Smooth muscle cell (in vitro differentiated cells): Measurements from ENCODE around the gene TRIM33. TPM values are rescaled to one million over a fixed set of nuclear protein-coding genes. Genes with fewer than 3 reads are reported as not detected.
A peak's percentile ranks its signal among the peaks of the same experiment; 100 is the strongest.

Source experiments
- DNase-seq: peaks from one replicate; lab custom pipeline; 2025; ENCODE audit not compliant: unreplicated experiment; lab: John Stamatoyannopoulos, UW
- H2AFZ ChIP-seq: fragments of 200-600 bp; sonication (generic); 2 replicates; pipeline ENCODE4 v1.6.0; 2016; ENCODE audit warnings: antibody characterized with exemption, low read depth, mild to moderate bottlenecking
- H3F3A ChIP-seq: fragments of 200-600 bp; sonication (generic); 2 replicates; pipeline ENCODE4 v1.6.0; 2017; ENCODE audit warnings: antibody characterized with exemption, low read depth
- H3K27ac ChIP-seq: fragments of 200-600 bp; sonication (generic); 2 replicates; pipeline ENCODE4 v1.5.1; 2016; ENCODE audit warnings: low read depth, mild to moderate bottlenecking
- H3K27me3 ChIP-seq: fragments of 200-600 bp; sonication (generic); 2 replicates; pipeline ENCODE4 v1.6.1; 2016; ENCODE audit warnings: low read depth, mild to moderate bottlenecking
- H3K36me3 ChIP-seq: fragments of 200-600 bp; sonication (generic); 2 replicates; pipeline ENCODE4 v1.5.1; 2016; ENCODE audit warnings: low read depth
- H3K4me1 ChIP-seq: fragments of 200-600 bp; sonication (generic); 2 replicates; pipeline ENCODE4 v1.5.1; 2016; ENCODE audit warnings: low read depth
- H3K4me2 ChIP-seq: fragments of 200-600 bp; sonication (generic); 2 replicates; pipeline ENCODE4 v1.6.0; 2016; ENCODE audit warnings: mild to moderate bottlenecking
- H3K4me3 ChIP-seq: fragments of 200-600 bp; sonication (generic); 2 replicates; pipeline ENCODE4 v1.5.1; 2016; ENCODE audit warnings: mild to moderate bottlenecking
- H3K79me2 ChIP-seq: fragments of 200-600 bp; sonication (generic); 2 replicates; pipeline ENCODE4 v1.6.0; 2016; ENCODE audit warnings: low read depth, mild to moderate bottlenecking
- H3K9ac ChIP-seq: fragments of 200-600 bp; sonication (generic); 2 replicates; pipeline ENCODE4 v1.6.0; 2016; ENCODE audit warnings: low read depth
- H3K9me3 ChIP-seq: fragments of 200-600 bp; sonication (generic); replicated peaks from 2 replicates; pipeline ENCODE4 v1.5.1; 2016; ENCODE audit warnings: low read depth
- H4K20me1 ChIP-seq: fragments of 200-600 bp; sonication (generic); 2 replicates; pipeline ENCODE4 v1.6.0; 2016; ENCODE audit warnings: low read depth
- CTCF ChIP-seq: fragments of 200-600 bp; sonication (generic); IDR thresholded peaks from 2 replicates; pipeline ENCODE4 v1.5.1; 2017; ENCODE audit warnings: borderline replicate concordance, mild to moderate bottlenecking, antibody characterized with exemption; ENCODE audit not compliant: insufficient read depth, poor library complexity, severe bottlenecking
- WGBS: methylation state at CpG from one replicate; pipeline ENCODE4 v1.1.7; 2016; ENCODE audit warnings: low lambda C conversion rate; 5-methylcytosine and 5-hydroxymethylcytosine counted together
- polyA plus RNA-seq: library from polyadenylated mRNA; unstranded; fragments of >200 nt; fragmentation: Nextera tagmentation; extraction: Ambion mirVana; gene quantifications from 2 replicates; pipeline ENCODE4 v1.2.1, GENCODE V29; 2016
- total RNA-seq: library from RNA; depleted of rRNA; stranded (reverse); fragments of >200 nt; gene quantifications from 2 replicates; pipeline ENCODE4 v1.2.3, GENCODE V29; 2014

TRIM33 gene
- total and polyA plus RNA-seq, 2 experiments from 2014 or later, result 12.0 to 30.5 TPM

- WGBS, result 72% methylated on average over 2 of the region's 2 CpGs
- TF ChIP-seq CTCF, result no peak
- Histone ChIP-seq H3K4me1 (no peaks in the 10 kb centered on the region), H3F3A (no peaks in the 10 kb centered on the region), H2AFZ (no peak overlapping the region), H3K4me3 (no peak overlapping the region), H3K36me3 (no peaks in the 10 kb centered on the region), H3K4me2 (no peak overlapping the region), H3K27me3 (no peaks in the 10 kb centered on the region), H3K27ac (no peak overlapping the region), H3K9me3 (no peaks in the 10 kb centered on the region), H3K79me2 (no peaks in the 10 kb centered on the region), H3K9ac (no peak overlapping the region), H4K20me1 (no peaks in the 10 kb centered on the region)
- no peak for DNase-seq
Observed at GRCh38 chr1:114517348-114517747, 6.3 kb upstream of the TRIM33 start.

GRCh38 chr1:114512595-114513280 lies 1.7 kb upstream of the TRIM33 start:
- Histone ChIP-seq H3F3A (no peaks in the 10 kb centered on the region), H3K4me1 (peaks cover 20% of the 10 kb centered on the region), H4K20me1 (peaks cover 28% of the 10 kb centered on the region), H3K36me3 (no peaks in the 10 kb centered on the region), H3K9ac (no peak overlapping the region), H3K4me2 (peak overlapping the region; percentile 90), H3K79me2 (peaks cover 30% of the 10 kb centered on the region), H3K4me3 (peak overlapping the region; percentile 98), H3K9me3 (no peaks in the 10 kb centered on the region), H3K27me3 (no peaks in the 10 kb centered on the region), H3K27ac (no peak overlapping the region), H2AFZ (no peak overlapping the region)
- TF ChIP-seq CTCF, result no peak
- DNase-seq, result no peak
- 87% methylated on average over 11 of the region's 11 CpGs for WGBS

- H3K9me3 ChIP-seq, result no peaks in the 10 kb centered on the region
- no peak for TF ChIP-seq CTCF
- peak overlapping the region; percentile 79 for H3K9ac ChIP-seq
- H3K4me2 ChIP-seq, result peak overlapping the region; percentile 90
- H3K27me3 ChIP-seq, result no peaks in the 10 kb centered on the region
- peak overlapping the region; percentile 98 for H3K4me3 ChIP-seq
- WGBS, result 1% methylated on average over 60 of the region's 71 CpGs
- H3F3A ChIP-seq, result no peaks in the 10 kb centered on the region
- peaks cover 23% of the 10 kb centered on the region for H3K4me1 ChIP-seq
- H3K79me2 ChIP-seq, result peaks cover 53% of the 10 kb centered on the region
- H4K20me1 ChIP-seq, result peaks cover 50% of the 10 kb centered on the region
- peak overlapping the region; percentile 59 for H3K27ac ChIP-seq
- DNase-seq, result no peak
- peak overlapping the region; percentile 78 for H2AFZ ChIP-seq
- H3K36me3 ChIP-seq, result no peaks in the 10 kb centered on the region
Observed at GRCh38 chr1:114510274-114511031, 550 bp downstream of the TRIM33 start.
